ENCODE measurements around the gene LGALS8.
"Not testable (repeated sequence)": the region's sequence is repeated elsewhere in the genome, so short reads cannot be mapped to it uniquely, and the experiment has no call there.

Gene LGALS8

DNA sequence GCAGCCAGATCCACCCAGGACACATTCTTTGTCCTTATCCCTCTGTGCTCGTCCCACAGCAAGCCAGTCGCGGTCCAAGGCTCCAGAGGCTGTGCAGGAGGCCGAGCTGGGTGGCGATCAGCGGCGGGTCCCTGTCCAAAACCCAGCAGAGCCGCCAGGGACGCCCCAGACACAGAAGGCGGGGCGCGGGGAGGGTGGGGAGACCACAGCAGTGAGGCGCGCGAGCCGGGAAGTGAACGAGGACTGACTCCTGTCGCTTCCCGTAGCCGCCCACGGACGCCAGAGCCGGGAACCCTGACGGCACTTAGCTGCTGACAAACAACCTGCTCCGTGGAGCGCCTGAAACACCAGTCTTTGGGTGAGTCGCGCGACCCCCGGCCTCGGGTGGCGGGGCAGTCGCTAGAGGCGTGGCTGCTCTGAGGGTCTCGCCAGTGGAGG lies at the start of gene LGALS8:
LGALS8 (plus strand) TSS at position 279 of the 438 bp plus-strand sequence. CDS start 2,089 bp downstream, outside the sequence.
- peak; percentile 91 for DNase-seq

GRCh38 chr1:236476019-236476418 lies 47.8 kb upstream of the LGALS8 start:
- DNase-seq = no peak

GRCh38 chr1:236480758-236481436 lies 42.9 kb upstream of the LGALS8 start:
- DNase-seq = no peak

DNA sequence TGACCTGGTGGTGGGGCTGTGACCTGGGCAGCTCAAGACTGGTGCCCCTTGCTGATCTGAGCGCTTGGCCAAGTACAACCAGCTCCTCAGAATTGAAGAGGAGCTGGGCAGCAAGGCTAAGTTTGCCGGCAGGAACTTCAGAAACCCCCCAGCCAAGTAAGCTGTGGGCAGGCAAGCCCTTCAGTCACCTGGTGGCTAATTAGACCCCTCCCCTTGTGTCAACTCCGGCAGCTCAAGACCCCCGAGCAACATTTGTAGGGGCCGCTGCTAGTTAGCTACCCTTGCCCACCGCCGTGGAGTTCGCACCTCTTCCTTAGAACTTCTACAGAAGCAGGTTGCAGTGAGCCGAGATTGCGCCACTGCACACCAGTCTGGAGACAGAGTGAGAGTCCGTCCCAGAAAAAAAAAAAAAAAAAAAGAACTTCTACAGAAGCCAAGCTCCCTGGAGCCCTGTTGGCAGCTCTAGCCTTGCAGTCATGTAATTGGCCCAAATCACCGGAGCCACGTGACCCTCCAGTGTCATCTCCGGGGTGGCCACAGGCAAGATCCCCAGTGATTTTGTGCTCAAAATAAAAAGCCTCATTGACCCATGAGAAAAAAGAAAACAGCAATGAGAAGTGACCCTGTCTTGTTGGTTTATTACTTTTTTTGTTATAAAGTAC lies 39.3 kb upstream of the LGALS8 start:
- DNase-seq = no peak

DNA sequence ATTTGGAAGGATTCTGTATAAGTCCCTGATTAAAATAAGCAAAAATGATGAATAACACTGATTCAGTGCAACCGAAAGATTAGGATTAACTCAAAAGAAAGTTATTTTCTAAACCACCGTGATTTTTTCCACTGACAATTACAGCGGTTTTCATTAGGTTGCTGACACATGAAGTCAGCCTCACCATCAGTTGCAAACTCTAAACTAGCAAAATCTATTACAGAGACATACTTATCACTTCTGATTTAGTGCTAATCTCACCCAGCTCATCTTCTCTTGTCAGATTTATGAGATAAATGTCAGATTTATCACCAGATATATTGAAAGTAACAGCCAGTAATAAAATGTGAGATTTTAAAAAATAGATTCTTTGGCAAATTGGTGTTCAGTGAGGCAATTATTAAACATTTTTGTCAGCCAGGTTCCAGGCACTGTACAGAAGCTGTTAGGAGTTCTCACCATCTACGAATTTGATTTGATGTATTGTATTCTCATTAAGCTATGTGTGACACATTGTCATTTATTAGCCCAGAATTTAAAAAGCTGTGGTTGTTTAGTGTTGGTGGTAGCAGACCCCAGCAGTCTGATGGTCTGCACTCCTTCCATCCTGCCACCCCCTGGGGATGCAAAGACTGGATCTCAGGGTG lies 37.3 kb upstream of the LGALS8 start:
- no peak for DNase-seq

GRCh38 chr1:236489161-236489560 lies 34.6 kb upstream of the LGALS8 start:
- DNase-seq = not testable (repeated sequence)

DNA sequence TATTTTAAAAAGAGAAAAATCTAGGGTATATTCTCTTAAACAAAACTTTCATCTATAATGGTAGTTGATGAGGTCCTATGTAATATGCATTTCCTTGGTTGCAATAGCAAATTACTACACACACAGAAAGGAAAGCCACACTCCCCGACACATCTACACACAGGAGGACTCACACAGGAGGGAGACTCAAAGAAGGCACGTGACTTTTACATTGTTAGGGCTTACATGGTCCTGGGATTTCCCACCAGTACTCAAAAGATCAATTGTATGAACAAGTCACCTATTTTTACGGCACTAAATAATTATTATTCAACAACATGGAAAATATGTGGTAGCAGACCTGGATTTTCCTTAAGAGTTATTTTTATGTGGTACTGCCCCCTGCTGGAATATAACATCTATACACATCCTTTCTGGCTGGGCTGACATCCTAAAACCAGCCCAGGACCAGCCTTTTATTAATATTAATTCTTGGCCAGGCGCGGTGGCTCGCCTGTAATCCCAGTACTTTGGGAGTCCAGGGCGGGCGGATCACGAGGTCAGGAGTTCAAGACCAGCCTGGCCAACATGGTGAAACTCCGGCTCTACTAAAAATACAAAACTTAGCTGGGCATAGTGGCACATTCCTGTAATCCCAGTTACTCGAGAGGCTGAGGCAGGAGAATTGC lies 33.9 kb upstream of the LGALS8 start:
- DNase-seq = peak; percentile 18

DNA sequence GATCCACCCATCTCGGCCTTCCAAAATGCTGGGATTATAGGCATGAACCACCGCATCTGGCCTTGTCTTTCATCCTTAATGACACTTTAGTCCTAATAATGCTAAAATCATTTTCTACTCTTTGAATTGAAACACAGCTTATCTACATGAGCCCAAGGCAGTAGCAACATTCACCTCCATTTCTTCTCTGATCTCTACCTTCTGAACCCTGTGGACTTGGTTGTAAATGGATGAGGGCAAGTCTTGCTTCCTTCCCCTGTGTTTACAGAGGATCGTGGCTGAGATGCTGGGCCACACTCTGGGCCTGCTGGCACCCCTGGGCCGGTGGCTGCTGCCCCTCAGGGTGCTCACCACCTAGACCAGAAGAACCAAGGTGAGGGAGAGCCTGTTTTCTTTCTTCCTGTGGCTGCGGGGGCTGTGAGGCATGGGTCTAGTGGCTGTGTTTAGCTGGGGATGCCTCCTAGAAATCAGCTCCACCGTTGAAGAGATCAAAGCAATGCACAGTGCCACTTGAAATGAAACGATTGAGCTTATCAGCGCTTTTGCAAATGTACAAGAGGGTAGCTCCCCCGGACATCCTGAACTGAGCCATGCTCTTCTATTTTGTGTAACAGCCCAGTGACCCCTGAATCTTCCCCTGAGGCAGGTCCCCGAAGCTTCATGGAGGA lies 32.2 kb upstream of the LGALS8 start:
- DNase-seq = no peak

- no peak for DNase-seq
Measured at GRCh38 chr1:236492378-236492777, 31.4 kb upstream of the LGALS8 start.

DNA sequence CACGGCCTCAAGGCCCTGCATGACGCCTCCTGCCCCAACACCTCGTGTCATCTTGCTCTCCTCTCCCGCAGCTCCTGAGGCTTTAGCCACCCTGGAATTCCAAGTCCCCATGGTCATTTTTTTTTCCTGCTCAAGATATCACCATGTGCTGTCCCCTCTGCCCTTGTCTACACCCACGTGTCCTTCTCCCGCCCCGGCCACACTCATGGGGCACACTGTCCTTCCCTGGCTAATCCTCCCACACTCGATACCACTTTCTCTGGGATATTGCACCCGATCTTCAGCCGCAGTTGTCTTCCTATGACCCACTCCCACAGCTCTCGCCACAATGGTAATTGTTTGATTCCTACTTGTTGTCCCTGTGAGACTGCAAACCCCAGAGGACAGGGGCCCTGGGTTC lies 29.7 kb upstream of the LGALS8 start:
- no peak for DNase-seq

- DNase-seq = peak; percentile 51
Measured at GRCh38 chr1:236494586-236495466, 29.0 kb upstream of the LGALS8 start.

GRCh38 chr1:236495467-236496112 lies 28.2 kb upstream of the LGALS8 start:
- DNase-seq = peak; percentile 62

- no peak for DNase-seq
Measured at GRCh38 chr1:236497908-236498307, 25.9 kb upstream of the LGALS8 start.

GRCh38 chr1:236501093-236501492 lies 22.7 kb upstream of the LGALS8 start:
- DNase-seq = no peak

- no peak for DNase-seq
Measured at GRCh38 chr1:236502579-236502971, 21.2 kb upstream of the LGALS8 start.

- no peak for DNase-seq
Measured at GRCh38 chr1:236502972-236503639, 20.7 kb upstream of the LGALS8 start.

- DNase-seq = not testable (repeated sequence)
Measured at GRCh38 chr1:236504338-236504737, 19.4 kb upstream of the LGALS8 start.

GRCh38 chr1:236507022-236507700 lies 16.6 kb upstream of the LGALS8 start:
- no peak for DNase-seq

DNA sequence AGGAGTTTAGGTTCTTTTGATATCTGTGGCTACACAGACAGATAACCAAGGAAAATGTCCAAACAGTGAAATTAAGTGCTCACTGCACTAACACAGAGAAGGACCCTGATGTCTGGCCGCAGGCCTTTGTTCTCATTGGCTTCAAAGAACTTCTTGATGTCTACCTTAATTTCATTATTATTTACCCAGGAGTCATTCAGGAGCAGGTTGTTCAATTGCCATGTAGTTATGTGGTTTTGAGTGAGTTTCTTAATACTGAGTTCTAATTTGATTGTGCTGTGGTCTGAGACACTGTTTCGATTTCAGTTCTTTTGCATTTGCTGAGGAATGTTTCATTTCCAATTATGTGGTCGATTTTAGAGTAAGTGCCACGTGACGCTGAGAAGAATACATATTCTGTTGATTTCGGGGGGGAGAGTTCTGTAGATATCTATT lies 15.2 kb upstream of the LGALS8 start:
- no peak for DNase-seq

DNA sequence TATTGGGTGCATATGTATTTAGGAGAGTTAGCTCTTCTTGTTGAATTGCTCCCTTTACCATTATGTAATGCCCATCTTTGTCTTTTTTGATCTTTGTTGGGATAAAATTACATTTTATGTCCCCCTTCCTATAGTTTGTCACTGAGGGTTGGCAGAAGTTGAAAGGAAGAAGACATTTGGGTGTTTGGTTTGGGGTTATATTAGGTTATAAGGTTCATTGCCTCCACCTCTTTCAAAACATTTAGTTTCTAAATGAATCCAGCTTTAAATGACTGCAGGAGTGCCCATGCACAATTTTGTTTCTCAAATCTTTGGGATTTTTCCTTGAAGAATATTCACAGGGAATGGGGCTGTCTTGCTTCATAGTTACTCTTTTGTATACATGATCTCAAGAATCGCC lies 14.6 kb upstream of the LGALS8 start:
- DNase-seq = no peak

All from NCI-H2107 (cell line).